Measurements from ENCODE around the gene HOXA6.

HOXA6 gene

GRCh38 chr7:27172823-27173510 lies 25.4 kb upstream of the HOXA6 start:
- DNase-seq (ENCODE audit: low read depth): peak; percentile 75

- peak; percentile 92 for DNase-seq (ENCODE audit: low read depth)
Measured at GRCh38 chr7:27172315-27172774, 24.8 kb upstream of the HOXA6 start.

DNA sequence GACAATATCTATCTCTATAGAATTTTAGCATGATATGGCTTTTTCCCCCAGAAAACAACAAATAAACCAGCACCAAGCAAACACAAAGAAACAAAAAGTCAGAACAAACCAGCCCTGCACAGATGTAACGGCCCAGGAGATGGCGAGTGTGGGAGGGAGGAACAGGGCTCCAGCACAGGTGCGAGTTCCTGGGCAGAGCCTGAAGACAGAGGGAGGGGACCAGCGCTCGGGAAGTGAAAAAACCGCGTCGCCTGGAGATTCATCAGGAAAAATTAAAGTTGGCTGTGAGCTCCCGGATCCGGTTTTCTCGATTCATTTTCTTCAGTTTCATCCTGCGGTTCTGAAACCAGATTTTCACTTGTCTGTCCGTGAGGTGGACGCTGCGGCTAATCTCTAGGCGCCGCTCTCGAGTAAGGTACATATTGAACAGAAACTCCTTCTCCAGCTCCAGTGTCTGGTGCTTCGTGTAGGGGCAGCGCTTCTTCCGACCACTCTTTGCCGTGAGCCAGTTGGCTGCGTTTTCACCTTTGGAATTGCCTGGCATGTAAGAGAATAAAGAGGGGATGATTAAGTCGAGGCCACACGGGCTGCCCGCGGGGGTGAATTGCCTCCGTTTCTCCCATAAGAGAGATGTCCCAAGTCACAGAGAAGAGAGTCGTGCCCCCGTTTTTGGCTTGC lies 24.2 kb upstream of the HOXA6 start:
- DNase-seq (ENCODE audit: low read depth): peak; percentile 78

DNA sequence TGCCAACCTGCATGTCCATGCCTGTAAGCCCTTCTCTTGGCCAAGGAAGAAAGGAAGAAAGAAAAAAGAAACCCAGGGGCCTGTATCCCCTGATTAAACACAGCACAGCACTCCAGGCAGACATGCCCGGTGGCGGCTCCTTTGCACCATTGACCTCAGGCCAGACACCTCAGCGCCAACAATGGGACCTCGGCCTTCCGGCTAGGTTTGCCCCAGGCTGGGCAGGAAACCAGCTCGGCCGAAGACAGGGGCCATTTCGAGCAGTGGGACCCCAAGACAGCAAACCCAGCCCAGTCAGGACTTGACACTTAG lies 23.7 kb upstream of the HOXA6 start:
- DNase-seq (ENCODE audit: low read depth): peak; percentile 86

- DNase-seq (ENCODE audit: low read depth): peak; percentile 34
Measured at GRCh38 chr7:27170426-27171324, 23.1 kb upstream of the HOXA6 start.

DNA sequence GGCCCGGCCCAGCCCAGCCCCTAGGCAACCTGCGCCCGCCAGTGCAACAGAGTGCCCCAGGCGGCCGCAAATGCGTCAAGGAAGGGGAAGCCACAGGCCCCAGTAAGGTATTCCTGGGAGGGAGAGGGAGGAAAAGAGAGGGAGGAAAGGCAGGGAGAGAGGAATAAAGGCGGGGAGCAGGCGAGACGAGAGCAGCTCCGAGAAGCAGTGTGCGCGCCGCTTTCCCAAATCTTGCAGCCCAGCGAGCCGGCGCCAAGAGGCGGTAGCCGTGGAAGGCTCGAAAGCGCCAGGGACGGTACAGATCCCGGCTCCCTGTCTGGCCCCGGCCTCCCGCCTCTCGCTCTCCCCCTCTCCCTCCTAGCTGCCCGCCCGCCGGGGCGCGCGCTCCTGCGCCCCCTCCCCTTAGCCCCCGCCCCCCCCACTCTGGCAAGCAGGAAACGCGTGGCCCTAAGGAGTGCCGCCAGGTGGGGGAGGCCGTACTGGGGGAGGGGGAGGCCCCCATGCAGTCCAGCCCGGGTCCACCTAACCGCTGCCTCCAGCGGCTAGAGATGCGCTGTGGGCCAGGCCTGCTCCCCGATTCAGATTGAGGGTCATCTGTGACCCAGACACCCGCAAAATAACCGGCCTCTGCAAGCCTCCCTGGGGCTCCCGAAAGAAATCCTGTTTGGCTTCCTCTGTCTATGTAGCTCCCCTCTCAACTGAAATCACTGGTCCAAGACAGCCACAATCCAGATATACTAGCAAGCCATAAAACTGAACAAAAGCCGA lies 22.3 kb upstream of the HOXA6 start:
- DNase-seq (ENCODE audit: low read depth): peak; percentile 91

DNA sequence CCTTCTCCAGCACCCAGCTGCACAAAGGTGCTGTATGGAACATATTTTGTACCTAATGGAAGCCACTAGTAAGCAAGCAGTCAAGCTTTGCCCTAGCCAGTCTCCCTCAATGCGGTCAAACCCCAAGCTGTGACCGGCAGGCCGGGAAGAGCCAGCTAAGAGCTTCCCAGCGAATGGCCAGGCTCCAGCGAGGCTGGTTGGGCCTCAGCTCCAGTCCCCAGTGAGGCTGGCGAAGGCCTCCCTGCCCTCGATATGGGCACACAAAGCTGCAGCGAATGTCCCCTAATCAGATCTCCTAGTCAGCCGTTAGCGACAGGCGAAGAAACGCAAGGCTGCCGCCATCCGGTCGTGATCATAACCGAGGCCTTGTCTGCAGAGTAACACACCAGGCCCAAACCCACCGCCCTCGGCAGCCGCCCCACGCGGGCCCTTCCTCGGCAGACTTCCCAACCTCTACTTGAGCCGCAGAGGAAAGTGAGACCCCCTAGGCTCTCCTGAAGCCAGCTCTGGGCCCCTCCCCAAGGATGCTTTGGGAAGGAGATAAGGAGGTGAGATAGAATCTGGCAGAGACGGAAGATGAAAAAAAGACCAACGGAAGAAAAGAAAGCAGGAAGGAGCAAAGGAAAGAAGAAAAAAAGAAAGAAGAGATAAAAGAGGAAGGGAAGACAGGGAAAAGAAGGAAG lies 20.8 kb upstream of the HOXA6 start:
- DNase-seq (ENCODE audit: low read depth): peak; percentile 81

- peak; percentile 84 for DNase-seq (ENCODE audit: low read depth)
Measured at GRCh38 chr7:27167916-27168264, 20.3 kb upstream of the HOXA6 start.

GRCh38 chr7:27166531-27167505 lies 19.2 kb upstream of the HOXA6 start:
- DNase-seq (ENCODE audit: low read depth): peak; percentile 89

DNA sequence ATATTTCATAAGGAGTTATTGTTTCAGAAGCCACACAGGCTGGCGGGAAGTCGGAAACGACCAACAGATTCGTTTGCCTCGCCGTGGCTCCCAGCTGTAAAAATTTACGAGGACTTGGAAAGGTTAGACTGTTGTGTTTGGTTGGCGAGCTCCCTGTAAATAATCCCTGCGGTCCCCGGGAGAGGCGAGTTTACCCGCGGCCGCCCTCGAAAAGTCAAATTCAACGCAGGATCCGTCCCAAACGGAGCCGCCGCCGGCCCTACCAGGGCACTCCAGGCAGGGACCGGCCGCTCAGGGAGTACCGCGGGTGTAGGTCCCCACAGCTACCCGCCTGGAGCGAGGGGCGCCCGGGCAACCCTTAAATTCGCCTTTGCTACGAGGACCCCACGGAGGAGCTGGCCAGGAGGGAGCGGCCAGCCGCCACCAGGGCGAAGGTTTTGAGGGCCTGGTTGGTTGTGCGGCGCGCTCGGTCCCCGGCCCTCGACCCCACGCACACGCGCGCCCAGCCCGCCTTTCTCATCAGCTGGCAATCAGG lies 18.5 kb upstream of the HOXA6 start:
- DNase-seq (ENCODE audit: low read depth): peak; percentile 57

- peak; percentile 73 for DNase-seq (ENCODE audit: low read depth)
Measured at GRCh38 chr7:27165089-27165995, 17.8 kb upstream of the HOXA6 start, which contains the start of gene HOXA9. Gene HOXA9 (minus strand): TSS chr7:27165537. CDS start chr7:27165457, 80 bp downstream.

DNA sequence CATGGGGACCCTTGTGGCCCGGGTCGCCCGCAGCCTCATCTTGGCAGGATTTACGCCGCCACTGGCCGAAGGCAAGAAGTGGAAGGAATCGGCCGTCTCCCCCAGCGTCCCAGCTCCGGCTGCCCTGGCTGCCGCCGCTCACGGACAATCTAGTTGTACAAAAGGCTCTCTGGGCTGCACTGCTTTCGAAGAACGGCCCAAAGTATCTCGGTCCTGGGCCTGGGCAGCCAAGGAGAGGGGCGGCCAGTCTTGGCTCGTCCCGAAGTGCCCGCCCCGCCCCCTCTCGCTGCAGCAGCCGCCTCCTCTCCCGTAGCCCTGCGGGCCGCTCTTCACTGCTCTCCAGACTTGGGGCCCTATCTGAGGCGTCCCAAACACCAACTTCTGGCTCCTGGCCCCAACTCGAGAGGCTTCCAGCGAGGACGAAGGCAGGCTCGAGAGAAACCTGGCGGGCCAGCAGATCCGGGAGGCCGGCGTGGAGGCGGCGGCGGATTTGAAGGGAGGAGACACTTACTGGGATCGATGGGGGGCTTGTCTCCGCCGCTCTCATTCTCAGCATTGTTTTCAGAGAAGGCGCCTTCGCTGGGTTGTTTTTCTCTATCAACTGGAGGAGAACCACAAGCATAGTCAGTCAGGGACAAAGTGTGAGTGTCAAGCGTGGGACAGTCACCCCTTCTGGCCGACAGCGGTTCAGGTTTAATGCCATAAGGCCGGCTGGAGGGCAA lies 17.0 kb upstream of the HOXA6 start:
- DNase-seq (ENCODE audit: low read depth): no peak

DNA sequence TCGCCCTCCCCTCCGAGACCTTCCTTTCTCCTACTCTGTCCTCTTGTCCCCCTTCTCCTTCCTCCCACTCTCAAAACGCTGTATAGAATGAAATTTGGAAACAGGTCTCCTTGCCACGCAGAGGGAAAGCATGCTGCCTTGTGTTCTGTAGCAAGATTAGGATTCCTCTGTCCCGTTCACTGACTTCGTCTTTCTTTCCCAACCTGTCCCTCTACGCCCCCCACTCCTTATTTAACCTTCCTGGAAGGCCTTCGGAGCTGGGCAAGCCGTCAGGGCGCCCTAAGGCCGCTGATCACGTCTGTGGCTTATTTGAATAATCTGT lies 16.4 kb upstream of the HOXA6 start:
- DNase-seq (ENCODE audit: low read depth): no peak

DNA sequence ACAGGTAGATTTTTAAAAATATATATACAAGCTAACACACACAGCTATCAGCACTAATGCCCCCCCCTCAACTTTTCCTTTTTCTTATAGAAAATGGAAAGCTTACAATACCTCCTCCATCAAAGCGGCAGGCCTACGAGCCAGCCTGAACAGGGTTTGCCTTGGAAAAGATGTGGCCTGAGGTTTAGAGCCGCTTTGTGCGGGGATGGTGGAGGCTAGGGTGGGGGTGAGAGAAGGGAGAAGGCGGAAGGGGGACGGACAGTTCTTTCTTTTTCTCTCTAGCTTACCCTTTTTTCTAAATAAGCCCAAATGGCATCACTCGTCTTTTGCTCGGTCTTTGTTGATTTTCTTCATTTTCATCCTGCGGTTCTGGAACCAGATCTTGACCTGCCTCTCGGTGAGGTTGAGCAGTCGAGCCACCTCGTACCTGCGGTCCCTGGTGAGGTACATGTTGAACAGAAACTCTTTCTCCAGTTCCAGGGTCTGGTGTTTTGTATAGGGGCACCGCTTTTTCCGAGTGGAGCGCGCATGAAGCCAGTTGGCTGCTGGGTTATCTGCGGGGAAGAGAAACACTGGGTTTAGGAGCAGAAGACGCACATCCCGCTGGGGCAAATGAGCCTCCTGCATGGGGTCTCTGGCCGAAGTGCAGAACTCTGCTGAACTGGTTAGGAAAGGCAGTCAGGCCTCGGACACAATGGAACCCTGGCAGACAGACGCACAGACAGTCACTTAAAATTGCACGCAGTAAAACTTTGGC lies 15.9 kb upstream of the HOXA6 start:
- no peak for DNase-seq (ENCODE audit: low read depth)

GRCh38 chr7:27162561-27163287 lies 15.2 kb upstream of the HOXA6 start:
- no peak for DNase-seq (ENCODE audit: low read depth)

DNA sequence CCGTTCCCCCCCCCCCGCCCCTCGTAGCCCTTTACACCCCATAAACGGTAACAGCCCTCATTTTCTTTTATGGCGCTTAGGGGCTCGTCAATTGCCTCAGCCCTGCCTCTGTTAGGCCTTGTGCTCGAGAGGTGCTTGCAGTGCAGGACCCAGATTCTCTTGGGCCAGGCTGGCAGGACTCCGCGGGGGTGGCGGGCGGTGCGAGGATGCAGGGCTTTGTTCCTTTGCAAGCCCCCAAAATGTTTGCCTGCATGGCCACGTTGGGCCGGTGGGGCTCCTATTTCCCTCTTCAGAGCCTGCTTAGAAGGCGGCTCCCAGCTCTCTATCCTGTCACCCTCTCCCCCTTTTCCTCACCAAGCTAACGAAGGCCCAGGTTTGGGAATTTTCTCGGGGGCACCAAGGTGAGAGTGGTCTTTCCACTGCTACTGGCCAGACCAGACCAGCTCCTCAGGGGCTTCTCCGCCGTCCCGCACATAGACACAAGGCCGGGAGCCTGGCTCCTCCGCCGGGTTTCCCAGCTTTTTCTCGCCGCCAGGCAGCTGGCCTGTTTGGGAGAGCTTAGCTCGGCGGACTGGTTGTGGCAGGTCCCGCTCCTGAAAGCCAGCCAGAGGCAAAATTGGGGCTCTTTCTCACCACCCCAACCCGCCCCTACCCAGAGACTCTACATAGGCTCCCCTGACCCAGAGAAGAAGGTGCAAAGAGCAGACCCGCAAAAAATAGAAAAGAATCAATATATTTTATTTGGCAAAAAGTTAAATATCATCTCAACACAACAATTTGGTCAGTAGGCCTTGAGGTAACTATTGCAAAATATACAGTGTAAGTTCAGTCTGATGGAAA lies 14.4 kb upstream of the HOXA6 start:
- DNase-seq (ENCODE audit: low read depth): no peak
